Osteoblast (primary cell): ENCODE results near the gene PCDHGA9. TPM values are rescaled to one million over a fixed set of nuclear protein-coding genes. Genes with fewer than 3 reads are reported as not detected.
"Not testable (repeated sequence)": the region's sequence is repeated elsewhere in the genome, so short reads cannot be mapped to it uniquely, and the experiment has no call there.

Source experiments
- DNase-seq: peaks from one replicate; pipeline ENCODE4 v3.0.0; 2011; ENCODE audit warnings: low spot score, mixed read lengths; ENCODE audit not compliant: insufficient read length; ENCODE audit errors: missing footprints
- H2AFZ ChIP-seq: 2 replicates; pipeline ENCODE4 v1.6.0; 2011; ENCODE audit warnings: mild to moderate bottlenecking, low read length
- H3K27ac ChIP-seq: 2 replicates; pipeline ENCODE4 v1.5.1; 2011; ENCODE audit warnings: mild to moderate bottlenecking, low read depth, low read length, moderate library complexity
- H3K27me3 ChIP-seq: 2 replicates; pipeline ENCODE4 v1.6.0; 2012; ENCODE audit warnings: mild to moderate bottlenecking, control low read depth, inconsistent platforms, low read length, moderate library complexity; ENCODE audit not compliant: insufficient read depth
- H3K36me3 ChIP-seq: 2 replicates; pipeline ENCODE4 v1.5.1; 2011; ENCODE audit warnings: mild to moderate bottlenecking, low read length, control low read depth, moderate library complexity; ENCODE audit not compliant: insufficient read depth
- H3K4me1 ChIP-seq: 2 replicates; pipeline ENCODE4 v1.5.1; 2011; ENCODE audit warnings: mild to moderate bottlenecking, low read length, control low read depth, moderate library complexity; ENCODE audit not compliant: insufficient read depth
- H3K4me2 ChIP-seq: 2 replicates; pipeline ENCODE4 v1.6.0; 2011; ENCODE audit warnings: mild to moderate bottlenecking, low read length; ENCODE audit not compliant: insufficient read depth
- H3K4me3 ChIP-seq: fragments of 200-600 bp; sonication (generic); 3 replicates; pipeline ENCODE4 v1.5.1; 2012; ENCODE audit warnings: mild to moderate bottlenecking, low read length, inconsistent platforms; ENCODE audit not compliant: insufficient read depth
- H3K79me2 ChIP-seq: 2 replicates; pipeline ENCODE4 v1.6.0; 2012; ENCODE audit warnings: mild to moderate bottlenecking, low read length, control low read depth, inconsistent platforms; ENCODE audit not compliant: insufficient read depth
- H3K9me3 ChIP-seq: 2 replicates; pipeline ENCODE4 v1.5.1; 2011; ENCODE audit warnings: low read depth, low read length, control low read depth
- H4K20me1 ChIP-seq: 2 replicates; pipeline ENCODE4 v1.6.0; 2012; ENCODE audit warnings: mild to moderate bottlenecking, low read length, control low read depth; ENCODE audit not compliant: insufficient read depth
- total RNA-seq: library from RNA; depleted of rRNA; stranded (reverse); fragments of >200 nt; gene quantifications from 2 replicates; pipeline ENCODE4 v1.2.3, GENCODE V29; 2012
- TF ChIP-seq, protein P1 (sequence below): IDR thresholded peaks from 2 replicates; pipeline ENCODE4 v1.5.1; 2011; ENCODE audit warnings: mild to moderate bottlenecking, low read depth, low read length, moderate library complexity; ENCODE audit errors: extremely low read depth

The PCDHGA9 gene
- total RNA-seq, 1 donor, result 6.5 TPM

DNA sequence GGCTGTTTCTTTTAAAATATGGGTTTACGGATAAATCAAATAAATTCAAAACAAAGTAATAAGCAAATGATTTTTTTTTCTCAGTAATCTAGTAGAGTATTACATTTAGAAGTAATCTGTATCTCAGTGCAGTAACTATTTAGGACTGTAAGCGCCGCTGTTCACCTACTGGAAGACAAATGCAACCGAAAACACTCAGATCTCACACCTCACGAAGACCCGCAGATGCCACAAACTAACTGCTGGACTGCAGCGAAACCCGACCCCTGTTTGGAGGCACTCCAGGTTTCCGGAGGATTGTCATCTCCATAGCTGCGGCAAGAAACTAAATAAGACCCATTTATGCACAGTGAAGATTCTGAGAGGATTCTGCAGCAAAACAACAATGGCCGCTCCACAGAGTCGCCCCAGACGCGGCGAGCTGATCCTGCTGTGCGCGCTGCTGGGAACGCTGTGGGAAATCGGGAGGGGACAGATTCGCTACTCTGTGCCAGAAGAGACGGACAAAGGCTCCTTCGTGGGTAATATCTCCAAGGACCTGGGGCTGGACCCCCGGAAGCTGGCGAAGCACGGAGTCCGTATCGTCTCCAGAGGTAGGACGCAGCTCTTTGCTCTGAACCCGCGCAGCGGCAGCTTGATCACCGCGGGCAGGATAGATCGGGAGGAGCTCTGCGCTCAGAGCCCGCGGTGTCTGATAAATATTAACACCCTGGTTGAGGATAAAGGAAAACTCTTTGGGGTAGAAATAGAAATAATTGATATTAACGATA lies 10.0 kb upstream of the PCDHGA9 start, which contains the start of gene PCDHGA8:
TSS of gene PCDHGA8 (plus strand) at position 205 of the 770 bp plus-strand sequence. CDS start at position 386, 181 bp downstream.
- TF ChIP-seq, protein P1, sequence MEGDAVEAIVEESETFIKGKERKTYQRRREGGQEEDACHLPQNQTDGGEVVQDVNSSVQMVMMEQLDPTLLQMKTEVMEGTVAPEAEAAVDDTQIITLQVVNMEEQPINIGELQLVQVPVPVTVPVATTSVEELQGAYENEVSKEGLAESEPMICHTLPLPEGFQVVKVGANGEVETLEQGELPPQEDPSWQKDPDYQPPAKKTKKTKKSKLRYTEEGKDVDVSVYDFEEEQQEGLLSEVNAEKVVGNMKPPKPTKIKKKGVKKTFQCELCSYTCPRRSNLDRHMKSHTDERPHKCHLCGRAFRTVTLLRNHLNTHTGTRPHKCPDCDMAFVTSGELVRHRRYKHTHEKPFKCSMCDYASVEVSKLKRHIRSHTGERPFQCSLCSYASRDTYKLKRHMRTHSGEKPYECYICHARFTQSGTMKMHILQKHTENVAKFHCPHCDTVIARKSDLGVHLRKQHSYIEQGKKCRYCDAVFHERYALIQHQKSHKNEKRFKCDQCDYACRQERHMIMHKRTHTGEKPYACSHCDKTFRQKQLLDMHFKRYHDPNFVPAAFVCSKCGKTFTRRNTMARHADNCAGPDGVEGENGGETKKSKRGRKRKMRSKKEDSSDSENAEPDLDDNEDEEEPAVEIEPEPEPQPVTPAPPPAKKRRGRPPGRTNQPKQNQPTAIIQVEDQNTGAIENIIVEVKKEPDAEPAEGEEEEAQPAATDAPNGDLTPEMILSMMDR, result peak; percentile 28
- Histone ChIP-seq H3K4me1 (no peaks in the 10 kb centered on the region), H3K4me2 (no peak within 1 kb of the TSS), H3K27me3 (no peaks in the 10 kb centered on the region), H2AFZ (no peak within 1 kb of the TSS), H3K79me2 (no peaks in the 10 kb centered on the region), H3K27ac (no peak within 1 kb of the TSS), H4K20me1 (no peaks in the 10 kb centered on the region), H3K4me3 (peak within 1 kb of the TSS; percentile 2), H3K9me3 (peaks cover 22% of the 10 kb centered on the region), H3K36me3 (peaks cover 4% of the 10 kb centered on the region)
- DNase-seq, result no peak

DNA sequence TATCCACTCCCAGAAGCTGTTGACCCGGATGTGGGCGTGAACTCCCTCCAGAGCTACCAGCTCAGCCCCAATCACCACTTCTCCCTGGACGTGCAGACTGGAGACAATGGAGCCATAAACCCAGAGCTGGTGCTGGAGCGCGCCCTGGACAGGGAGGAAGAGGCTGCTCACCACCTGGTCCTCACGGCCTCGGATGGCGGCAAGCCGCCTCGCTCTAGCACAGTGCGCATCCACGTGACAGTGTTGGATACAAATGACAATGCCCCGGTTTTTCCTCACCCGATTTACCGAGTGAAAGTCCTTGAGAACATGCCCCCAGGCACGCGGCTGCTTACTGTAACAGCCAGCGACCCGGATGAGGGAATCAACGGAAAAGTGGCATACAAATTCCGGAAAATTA lies 9.3 kb upstream of the PCDHGA9 start:
- Histone ChIP-seq H3K27me3 (no peaks in the 10 kb centered on the region), H2AFZ (no peak overlapping the region), H3K9me3 (peaks cover 21% of the 10 kb centered on the region), H4K20me1 (no peaks in the 10 kb centered on the region), H3K27ac (no peak overlapping the region), H3K4me2 (no peak overlapping the region), H3K4me1 (no peaks in the 10 kb centered on the region), H3K79me2 (no peaks in the 10 kb centered on the region), H3K4me3 (no peak overlapping the region), H3K36me3 (peaks cover 4% of the 10 kb centered on the region)
- no peak for DNase-seq
- TF ChIP-seq, protein P1, result no peak

DNA sequence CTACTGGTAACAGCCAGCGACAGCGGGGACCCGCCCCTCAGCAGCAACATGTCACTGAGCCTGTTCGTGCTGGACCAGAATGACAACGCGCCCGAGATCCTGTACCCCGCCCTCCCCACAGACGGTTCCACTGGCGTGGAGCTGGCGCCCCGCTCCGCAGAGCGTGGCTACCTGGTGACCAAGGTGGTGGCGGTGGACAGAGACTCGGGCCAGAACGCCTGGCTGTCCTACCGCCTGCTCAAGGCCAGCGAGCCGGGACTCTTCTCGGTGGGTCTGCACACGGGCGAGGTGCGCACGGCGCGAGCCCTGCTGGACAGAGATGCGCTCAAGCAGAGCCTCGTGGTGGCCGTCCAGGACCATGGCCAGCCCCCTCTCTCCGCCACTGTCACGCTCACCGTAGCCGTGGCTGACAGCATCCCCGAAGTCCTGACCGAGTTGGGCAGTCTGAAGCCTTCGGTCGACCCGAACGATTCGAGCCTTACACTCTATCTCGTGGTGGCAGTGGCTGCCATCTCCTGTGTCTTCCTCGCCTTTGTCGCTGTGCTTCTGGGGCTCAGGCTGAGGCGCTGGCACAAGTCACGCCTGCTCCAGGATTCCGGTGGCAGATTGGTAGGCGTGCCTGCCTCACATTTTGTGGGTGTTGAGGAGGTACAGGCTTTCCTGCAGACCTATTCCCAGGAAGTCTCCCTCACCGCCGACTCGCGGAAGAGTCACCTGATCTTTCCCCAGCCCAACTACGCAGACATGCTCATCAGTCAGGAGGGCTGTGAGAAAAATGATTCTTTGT lies 8.0 kb upstream of the PCDHGA9 start:
- not testable (repeated sequence) for H3K27ac ChIP-seq, H3K36me3 ChIP-seq, H2AFZ ChIP-seq, H3K79me2 ChIP-seq, H4K20me1 ChIP-seq, H3K27me3 ChIP-seq, DNase-seq, H3K4me2 ChIP-seq, H3K4me1 ChIP-seq, H3K4me3 ChIP-seq
- H3K9me3 ChIP-seq, result peaks cover 23% of the 10 kb centered on the region

- DNase-seq, H3K4me1 ChIP-seq, H4K20me1 ChIP-seq, H3K79me2 ChIP-seq, H3K27me3 ChIP-seq, H3K27ac ChIP-seq, H3K36me3 ChIP-seq: not testable (repeated sequence)
- Histone ChIP-seq H3K4me3 (peak within 1 kb of the TSS; percentile 70), H3K4me2 (peak within 1 kb of the TSS; percentile 45), H3K9me3 (peaks cover 27% of the 10 kb centered on the region), H2AFZ (peak within 1 kb of the TSS; percentile 50)
- TF ChIP-seq, protein P1, result peak; percentile 60
Observed at GRCh38 chr5:141397756-141398551, 4.6 kb upstream of the PCDHGA9 start, which contains the start of gene PCDHGB5. Gene PCDHGB5, plus strand, starts transcription at chr5:141397947. Its CDS starts 181 bp downstream, at chr5:141398128.
